HEK293T (cell line): ENCODE data around the gene TMEM132D.
"Not testable (repeated sequence)": the region's sequence is repeated elsewhere in the genome, so short reads cannot be mapped to it uniquely, and the experiment has no call there.

Experiments used
- CTCF ChIA-PET: fragments of 350-600 bp; formaldehyde crosslinking; extraction: SDS; loops from one replicate; lab custom pipeline; 2021; ENCODE audit warnings: antibody characterized with exemption, inconsistent platforms; lab: Yijun Ruan, JAX
- POLR2A ChIA-PET: fragments of 350-600 bp; formaldehyde crosslinking; extraction: SDS; loops from one replicate; lab custom pipeline; 2020; ENCODE audit warnings: antibody characterized with exemption, inconsistent platforms; lab: Yijun Ruan, JAX
- DNase-seq: peaks from one replicate; pipeline ENCODE4 v3.0.0; 2012; ENCODE audit warnings: mixed read lengths; ENCODE audit errors: extremely low spot score
- ARNT ChIP-seq: fragments of 450-650 bp; IDR thresholded peaks from 2 replicates; pipeline ENCODE4 v1.6.1; 2017; ENCODE audit warnings: mild to moderate bottlenecking
- BHLHE40 ChIP-seq: fragments of 450-650 bp; IDR thresholded peaks from 2 replicates; pipeline ENCODE4 v1.6.1; 2016; ENCODE audit warnings: mild to moderate bottlenecking, moderate library complexity, borderline replicate concordance
- CTBP1 ChIP-seq: fragments of 450-650 bp; IDR thresholded peaks from 2 replicates; pipeline ENCODE4 v1.6.1; 2016; ENCODE audit warnings: borderline replicate concordance
- ELF4 ChIP-seq: fragments of 450-650 bp; IDR thresholded peaks from 2 replicates; pipeline ENCODE4 v1.6.1; 2017; ENCODE audit warnings: antibody characterized with exemption
- FOXA1 ChIP-seq: fragments of 450-650 bp; IDR thresholded peaks from 2 replicates; pipeline ENCODE4 v1.6.1; 2016; ENCODE audit warnings: mild to moderate bottlenecking
- FOXK2 ChIP-seq: fragments of 450-650 bp; IDR thresholded peaks from 2 replicates; pipeline ENCODE4 v1.6.1; 2016; ENCODE audit warnings: mild to moderate bottlenecking
- FOXM1 ChIP-seq: fragments of 450-650 bp; IDR thresholded peaks from 2 replicates; pipeline ENCODE4 v1.6.1; 2017; ENCODE audit warnings: mild to moderate bottlenecking, borderline replicate concordance
- HDGF ChIP-seq: fragments of 450-650 bp; IDR thresholded peaks from 2 replicates; pipeline ENCODE4 v1.6.1; 2017; ENCODE audit warnings: antibody characterized with exemption, borderline replicate concordance
- L3MBTL2 ChIP-seq: fragments of 450-650 bp; conservative IDR thresholded peaks from 2 replicates; pipeline ENCODE4 v1.6.1; 2016; ENCODE audit warnings: mild to moderate bottlenecking
- LEF1 ChIP-seq: fragments of 450-650 bp; IDR thresholded peaks from 2 replicates; pipeline ENCODE4 v1.6.1; 2017; ENCODE audit warnings: mild to moderate bottlenecking, borderline replicate concordance
- NFRKB ChIP-seq: fragments of 450-650 bp; IDR thresholded peaks from 2 replicates; pipeline ENCODE4 v1.6.1; 2016; ENCODE audit warnings: mild to moderate bottlenecking, moderate library complexity
- SP1 ChIP-seq: fragments of 450-650 bp; IDR thresholded peaks from 2 replicates; pipeline ENCODE4 v1.6.1; 2017
- SUZ12 ChIP-seq: fragments of 450-650 bp; IDR thresholded peaks from 2 replicates; pipeline ENCODE4 v1.6.1; 2016; ENCODE audit warnings: mild to moderate bottlenecking
- TARDBP ChIP-seq: fragments of 450-650 bp; IDR thresholded peaks from 2 replicates; pipeline ENCODE4 v1.6.1; 2016
- ZNF384 ChIP-seq: fragments of 450-650 bp; IDR thresholded peaks from 2 replicates; pipeline ENCODE4 v1.6.1; 2016
- TF ChIP-seq, protein P1 (sequence below): fragments of 450-650 bp; IDR thresholded peaks from 2 replicates; pipeline ENCODE4 v1.6.1; 2016

The TMEM132D gene

DNA sequence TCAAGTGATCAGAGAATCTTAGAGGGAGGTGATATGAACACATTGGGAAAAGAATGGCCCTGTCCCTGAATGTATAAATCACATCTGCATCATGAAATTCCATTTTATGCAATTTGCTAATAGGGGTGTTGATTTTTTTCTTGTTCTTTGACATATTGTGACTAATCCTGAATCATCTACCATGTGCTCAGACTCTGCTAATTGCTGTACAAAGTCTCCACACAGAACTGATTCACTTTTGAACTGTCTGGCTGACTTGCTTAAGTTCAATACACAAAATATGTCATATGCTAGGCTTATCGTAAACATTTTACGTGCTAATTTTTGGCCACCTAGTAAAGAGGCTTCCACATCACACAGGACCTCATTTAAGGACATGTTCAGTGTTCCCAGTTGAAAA, 2.6 kb downstream of the TMEM132D start:
- no peak for TF ChIP-seq FOXM1
- TF ChIP-seq ELF4, result no peak
- TF ChIP-seq LEF1, result no peak
- TF ChIP-seq, protein P1, sequence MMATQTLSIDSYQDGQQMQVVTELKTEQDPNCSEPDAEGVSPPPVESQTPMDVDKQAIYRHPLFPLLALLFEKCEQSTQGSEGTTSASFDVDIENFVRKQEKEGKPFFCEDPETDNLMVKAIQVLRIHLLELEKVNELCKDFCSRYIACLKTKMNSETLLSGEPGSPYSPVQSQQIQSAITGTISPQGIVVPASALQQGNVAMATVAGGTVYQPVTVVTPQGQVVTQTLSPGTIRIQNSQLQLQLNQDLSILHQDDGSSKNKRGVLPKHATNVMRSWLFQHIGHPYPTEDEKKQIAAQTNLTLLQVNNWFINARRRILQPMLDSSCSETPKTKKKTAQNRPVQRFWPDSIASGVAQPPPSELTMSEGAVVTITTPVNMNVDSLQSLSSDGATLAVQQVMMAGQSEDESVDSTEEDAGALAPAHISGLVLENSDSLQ, result no peak
- no peak for TF ChIP-seq CTBP1
- no peak for TF ChIP-seq L3MBTL2
- no peak for TF ChIP-seq ZNF384
- no peak for TF ChIP-seq SP1
- TF ChIP-seq SUZ12, result no peak
- no peak for TF ChIP-seq NFRKB
- TF ChIP-seq FOXK2, result no peak
- no peak for TF ChIP-seq FOXA1
- TF ChIP-seq BHLHE40, result no peak
- TF ChIP-seq HDGF, result no peak
- TF ChIP-seq TARDBP, result no peak
- TF ChIP-seq ARNT, result no peak

DNA sequence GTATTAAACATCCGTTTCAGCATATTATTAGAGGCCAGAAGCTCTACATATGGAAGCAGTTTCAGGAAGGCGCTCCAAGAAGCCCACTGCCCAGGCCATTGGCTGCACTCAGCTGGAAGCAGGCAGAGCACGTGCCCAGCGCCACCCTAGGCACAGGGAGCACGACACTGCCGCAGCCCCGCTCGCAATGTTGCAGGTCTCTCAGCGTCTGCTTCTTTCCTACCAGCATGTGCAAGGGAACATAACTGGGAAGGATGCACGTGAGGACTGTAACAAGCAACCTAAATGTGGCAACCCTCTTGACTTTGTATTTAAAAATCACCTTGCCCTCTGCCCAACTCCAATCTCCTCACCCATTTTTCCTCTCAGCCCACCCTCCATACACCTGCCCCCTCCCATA, 3.5 kb downstream of the TMEM132D start:
- ChIA-PET CTCF (no interaction called here), POLR2A (no interaction called here)
- TF ChIP-seq LEF1, result no peak
- no peak for TF ChIP-seq SP1
- TF ChIP-seq L3MBTL2, result no peak
- TF ChIP-seq FOXK2, result no peak
- no peak for TF ChIP-seq FOXM1
- TF ChIP-seq CTBP1, result no peak
- TF ChIP-seq BHLHE40, result no peak
- no peak for TF ChIP-seq FOXA1
- TF ChIP-seq, protein P1, result no peak
- TF ChIP-seq ARNT, result no peak
- TF ChIP-seq TARDBP, result no peak
- DNase-seq, result no peak

More for the DNA sequence above, 2.6 kb downstream of the TMEM132D start:
- ChIA-PET POLR2A (no interaction called here), CTCF (no interaction called here)
- no peak for DNase-seq

DNA sequence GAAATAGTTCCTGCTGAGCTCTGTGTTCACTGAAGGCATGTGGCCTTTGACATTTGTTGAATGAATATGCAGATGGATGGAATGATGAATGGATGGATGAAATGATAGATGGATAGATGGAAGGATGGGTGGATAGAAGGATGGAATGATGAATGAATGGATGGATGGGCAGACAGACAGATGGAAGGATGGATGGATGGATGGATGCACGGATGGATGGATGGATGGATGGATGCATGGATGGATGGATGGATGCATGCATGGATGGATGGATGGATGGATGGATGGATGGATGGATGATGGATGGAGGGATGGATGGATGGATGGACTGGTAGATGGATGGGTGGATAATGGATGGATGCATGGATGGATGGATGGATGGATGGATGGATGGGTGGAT, 4.8 kb downstream of the TMEM132D start:
- DNase-seq, POLR2A ChIA-PET, CTCF ChIA-PET: not testable (repeated sequence)

DNA sequence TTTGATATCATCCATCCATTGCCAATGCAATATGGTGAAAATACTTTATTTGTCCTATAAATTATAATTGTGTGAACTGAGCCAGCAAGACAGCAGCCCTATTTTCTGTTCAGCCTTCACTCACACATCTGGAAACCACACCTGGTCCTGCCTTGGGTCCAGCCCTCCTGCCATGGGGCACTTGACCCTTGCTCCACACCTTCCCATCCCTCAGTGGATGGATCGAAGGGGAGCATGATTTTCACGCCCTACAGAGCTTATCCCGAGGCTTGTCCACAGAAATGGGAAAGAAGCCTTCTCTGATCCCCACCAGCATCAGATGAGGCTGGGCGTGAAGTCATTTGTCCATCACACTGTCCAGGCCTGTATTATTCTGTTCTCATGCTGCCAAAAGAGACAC, 10.1 kb downstream of the TMEM132D start:
- no peak for DNase-seq
- no peak for TF ChIP-seq HDGF
- TF ChIP-seq L3MBTL2, result no peak
- TF ChIP-seq FOXM1, result no peak
- TF ChIP-seq ARNT, result no peak
- TF ChIP-seq ZNF384, result no peak
- TF ChIP-seq SUZ12, result no peak
- TF ChIP-seq, protein P1, result no peak
- no peak for TF ChIP-seq FOXK2
- TF ChIP-seq TARDBP, result no peak
- no peak for TF ChIP-seq LEF1
- no peak for TF ChIP-seq CTBP1
- TF ChIP-seq ELF4, result no peak
- TF ChIP-seq SP1, result no peak
- ChIA-PET CTCF (no interaction called here), POLR2A (no interaction called here)

DNA sequence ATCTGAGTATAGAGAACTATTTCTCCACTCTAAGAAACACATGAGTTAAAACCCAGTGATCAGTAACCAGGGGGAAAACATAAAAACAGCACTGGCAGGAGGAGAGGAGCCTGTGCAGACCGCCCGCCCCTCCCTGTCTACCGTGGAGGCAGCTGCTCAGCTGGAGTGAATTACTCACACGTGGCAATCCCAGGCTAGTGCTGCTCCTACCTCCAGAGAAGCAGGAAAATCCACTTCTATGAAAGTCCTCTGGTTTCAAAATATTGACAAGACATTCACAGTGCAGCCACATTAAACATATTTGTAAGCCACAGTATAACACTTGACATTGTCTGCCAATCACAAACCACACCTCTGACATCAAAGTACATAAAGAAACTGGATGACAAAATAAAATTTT, 16.7 kb downstream of the TMEM132D start:
- CTCF ChIA-PET, result no interaction called here
- TF ChIP-seq CTBP1, result no peak
- no peak for TF ChIP-seq L3MBTL2
- TF ChIP-seq, protein P1, result no peak
- no peak for TF ChIP-seq SP1
- no peak for TF ChIP-seq FOXA1
- TF ChIP-seq ZNF384, result no peak

DNA sequence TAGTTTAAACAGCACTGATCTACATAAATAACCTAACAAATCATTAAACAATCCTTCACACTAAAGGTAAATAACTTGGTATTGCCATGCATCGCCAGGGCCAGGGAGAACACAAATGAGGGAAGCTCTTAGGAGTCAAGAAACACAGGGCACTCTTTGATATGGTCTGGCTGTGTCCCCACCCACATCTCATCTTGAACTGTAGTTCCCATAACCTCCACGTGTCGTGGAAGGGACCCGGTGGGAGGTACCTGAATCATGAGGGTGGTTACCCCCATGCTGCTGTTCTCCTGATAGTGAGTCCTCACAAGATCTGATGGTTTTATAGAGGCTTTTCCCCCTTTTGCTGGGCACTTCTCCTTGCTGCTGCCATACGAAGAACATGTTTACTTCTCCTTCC, 17.3 kb downstream of the TMEM132D start:
- POLR2A ChIA-PET, result no interaction called here
- CTCF ChIA-PET, result no interaction called here
- DNase-seq, result no peak
- TF ChIP-seq, protein P1, result no peak
- TF ChIP-seq HDGF, result no peak
- TF ChIP-seq FOXK2, result no peak
- no peak for TF ChIP-seq SUZ12
- no peak for TF ChIP-seq FOXM1
- TF ChIP-seq LEF1, result no peak

More for the DNA sequence above, 16.7 kb downstream of the TMEM132D start:
- DNase-seq, result no peak
- POLR2A ChIA-PET, result no interaction called here
